ENCODE results near the gene PRKCE.

PRKCE gene

GRCh38 chr2:45786030-45786835 is 134.8 kb downstream of the PRKCE start:
- no peak for DNase-seq

DNA sequence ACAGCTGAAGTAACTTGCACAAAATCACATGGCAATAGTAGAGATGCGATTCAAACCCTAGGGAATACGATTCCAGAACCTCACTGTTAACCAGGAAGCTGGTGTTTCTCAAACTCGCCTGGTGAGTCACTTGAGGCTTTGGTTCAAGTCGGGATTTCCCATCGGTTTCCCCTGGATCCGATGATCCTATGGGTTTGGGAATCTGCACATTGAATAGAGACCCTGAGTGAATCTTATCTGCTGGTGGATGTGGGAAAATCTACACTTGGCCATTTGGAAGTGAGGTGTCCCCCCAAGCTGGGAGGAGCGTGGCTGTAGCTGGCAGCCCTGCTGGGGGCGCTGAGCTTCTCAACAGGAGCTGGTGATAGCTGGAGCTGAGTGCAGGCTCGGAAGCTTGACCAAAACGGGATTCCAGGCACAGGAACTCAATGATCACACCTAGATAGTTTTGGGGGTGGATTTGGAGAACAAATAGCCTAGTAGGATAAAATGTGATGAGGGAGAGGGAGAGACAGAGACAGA is 135.4 kb downstream of the PRKCE start:
- no peak for DNase-seq

DNA sequence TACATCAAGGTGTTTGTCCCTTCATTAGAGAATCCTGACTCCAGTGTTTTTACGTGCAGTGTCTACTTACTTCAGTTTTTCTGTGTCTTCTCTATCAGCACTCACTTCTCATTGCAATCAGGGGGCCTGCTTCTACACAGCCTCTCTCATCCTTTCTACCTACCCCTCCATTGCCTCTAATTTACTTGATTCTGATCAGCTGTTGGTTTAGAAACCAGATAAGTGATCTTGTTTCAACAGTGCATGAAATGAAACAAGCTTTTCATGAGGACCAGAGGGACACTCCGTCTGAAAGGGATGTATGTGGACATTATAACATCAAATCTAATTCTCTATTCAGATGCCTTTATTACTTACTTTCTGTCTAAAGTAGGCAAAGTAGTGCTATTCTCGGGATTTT is 136.9 kb downstream of the PRKCE start:
- DNase-seq, result no peak

DNA sequence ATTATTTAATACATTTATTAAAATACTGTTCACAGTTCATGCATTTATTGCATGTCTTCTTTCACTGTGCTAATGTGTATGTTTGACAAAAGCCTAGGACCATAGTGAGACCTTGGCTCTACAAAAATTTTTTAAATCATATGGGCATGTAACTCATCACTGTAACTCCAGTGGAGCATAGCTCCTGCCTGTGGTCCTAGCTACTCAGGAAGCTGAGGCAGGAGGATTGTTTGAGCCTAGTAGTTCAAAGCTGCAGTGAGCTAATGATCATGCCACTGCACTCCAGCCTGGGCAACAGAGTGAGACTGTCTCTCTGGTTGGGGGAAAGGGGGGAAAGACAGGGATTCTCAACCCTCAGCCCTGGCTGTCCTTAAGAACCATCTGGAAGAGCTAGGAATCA is 137.8 kb downstream of the PRKCE start:
- no peak for DNase-seq

DNA sequence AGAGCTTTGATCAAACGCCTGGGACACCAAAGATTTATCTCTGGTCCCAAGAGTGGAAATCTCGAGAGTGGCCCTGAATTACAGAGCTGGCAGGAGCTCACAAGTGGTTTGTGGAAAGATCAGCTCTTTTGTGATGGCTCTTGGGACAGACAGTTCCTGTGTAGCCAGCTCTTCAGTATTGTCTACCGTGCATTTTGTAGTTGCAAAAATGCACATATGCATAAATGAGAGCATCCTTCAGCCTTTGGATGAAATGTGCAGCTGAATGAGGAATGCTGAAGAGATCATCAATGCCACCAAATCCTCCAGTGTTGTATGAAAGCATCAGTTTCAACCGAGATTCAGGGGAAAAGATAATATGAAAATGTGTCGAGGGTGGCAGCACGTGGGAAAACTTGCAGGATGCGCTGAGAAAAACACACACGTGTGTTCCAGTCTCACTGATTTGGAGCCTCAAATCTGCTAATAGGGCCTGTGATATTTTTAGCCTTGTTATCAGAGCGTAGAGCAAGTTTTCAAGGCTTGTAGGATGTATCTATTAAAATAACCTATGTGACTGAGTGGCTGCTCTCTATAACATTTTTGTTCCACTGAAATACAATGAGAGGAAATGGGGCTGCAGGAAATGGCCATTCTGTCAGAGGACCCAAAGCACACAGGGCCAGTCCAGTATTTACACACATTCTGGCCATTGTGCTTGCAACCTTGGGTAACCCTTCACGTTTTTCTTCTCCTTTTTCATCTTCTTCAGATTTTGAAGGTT is 138.7 kb downstream of the PRKCE start:
- no peak for DNase-seq

DNA sequence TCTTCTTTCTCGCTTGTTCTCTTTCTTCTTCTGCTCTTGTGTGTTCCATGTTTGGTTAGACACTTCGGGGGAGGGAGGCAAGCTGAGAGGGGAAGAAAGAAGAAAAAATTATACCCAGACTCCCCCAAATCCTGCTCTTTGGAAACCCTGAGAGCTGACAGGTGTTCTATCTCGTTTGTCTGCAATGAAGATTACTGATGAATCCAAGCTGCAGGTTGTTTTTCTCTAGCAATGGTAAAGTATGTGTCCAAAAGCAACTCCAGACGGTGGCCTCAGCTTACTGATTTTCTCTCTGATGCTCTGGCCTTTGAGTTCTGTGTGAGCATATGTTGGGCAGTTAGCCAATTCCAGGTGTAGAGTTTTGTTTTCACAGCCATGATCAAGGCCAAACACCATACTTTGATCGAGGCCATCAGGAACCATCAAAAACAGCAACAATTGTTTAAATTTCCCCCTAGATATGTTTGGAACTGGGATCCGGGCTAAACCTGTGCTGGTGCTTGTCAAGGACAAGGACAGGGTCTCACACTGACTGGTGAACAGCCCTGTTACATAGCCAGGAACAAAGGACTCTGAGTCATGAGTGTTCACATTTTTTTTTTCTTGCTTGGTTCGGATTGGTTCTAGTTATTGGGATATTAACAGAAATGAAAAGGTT is 142.0 kb downstream of the PRKCE start:
- no peak for DNase-seq

DNA sequence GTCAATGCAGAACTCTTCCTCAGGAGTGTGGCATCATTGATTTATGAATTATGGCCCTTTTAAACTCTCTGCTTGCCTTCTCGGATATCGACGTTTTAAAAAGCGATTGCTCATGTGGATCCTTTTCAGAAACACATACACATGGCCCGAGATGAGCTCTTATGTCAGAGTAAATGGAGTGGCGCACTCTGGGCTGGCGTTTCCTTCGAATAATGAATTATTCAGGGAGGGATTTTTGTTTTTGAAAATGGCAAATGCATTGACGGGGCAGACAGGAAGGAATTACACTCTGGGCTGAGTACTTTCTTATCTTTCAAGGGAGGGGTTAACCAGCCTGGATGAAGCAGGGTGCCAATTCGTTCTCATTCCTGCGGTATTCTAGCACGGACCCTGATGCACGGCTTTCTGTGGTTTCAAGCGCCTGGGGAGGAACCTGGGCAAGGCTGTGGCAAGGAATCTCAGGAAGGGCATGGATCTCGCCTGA is 142.7 kb downstream of the PRKCE start:
- DNase-seq, result no peak

GRCh38 chr2:45796500-45796899 is 145.0 kb downstream of the PRKCE start:
- no peak for DNase-seq

GRCh38 chr2:45797451-45798230 is 146.2 kb downstream of the PRKCE start:
- no peak for DNase-seq

DNA sequence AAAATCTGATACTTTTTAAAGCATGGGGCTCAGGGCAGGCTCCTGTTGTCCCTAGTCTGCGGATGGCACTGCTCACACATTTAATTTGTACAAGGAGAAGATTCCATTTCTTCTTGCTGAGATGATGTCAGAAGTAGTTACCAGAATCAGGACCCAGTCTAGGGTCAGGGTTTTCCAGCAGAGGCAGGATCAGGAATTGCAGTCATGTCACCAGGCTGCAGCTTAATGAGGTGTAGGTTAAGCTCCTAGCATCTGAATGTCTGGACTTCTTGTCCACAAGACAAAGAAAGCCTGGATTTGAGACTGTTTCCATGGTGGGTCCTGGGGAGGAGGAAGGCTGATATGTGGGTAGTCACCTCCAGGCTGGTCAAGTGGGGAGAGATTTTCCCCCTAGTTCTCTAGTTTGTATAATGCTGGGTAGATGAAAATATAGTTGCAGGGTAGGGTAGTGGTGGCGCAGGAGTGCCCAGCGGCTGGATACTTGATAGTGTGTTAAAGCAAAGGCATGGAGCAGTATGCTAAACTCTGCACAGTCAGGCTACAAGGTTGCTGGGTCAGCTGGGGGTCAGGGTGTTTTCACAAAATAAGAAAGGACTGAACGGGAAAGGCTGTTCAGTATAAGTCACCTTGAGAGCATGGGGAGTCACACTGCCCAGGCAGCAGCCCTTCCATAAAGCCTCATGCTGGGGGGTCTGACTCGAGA is 148.4 kb downstream of the PRKCE start:
- no peak for DNase-seq

GRCh38 chr2:45802499-45803138 is 151.1 kb downstream of the PRKCE start:
- no peak for DNase-seq

DNA sequence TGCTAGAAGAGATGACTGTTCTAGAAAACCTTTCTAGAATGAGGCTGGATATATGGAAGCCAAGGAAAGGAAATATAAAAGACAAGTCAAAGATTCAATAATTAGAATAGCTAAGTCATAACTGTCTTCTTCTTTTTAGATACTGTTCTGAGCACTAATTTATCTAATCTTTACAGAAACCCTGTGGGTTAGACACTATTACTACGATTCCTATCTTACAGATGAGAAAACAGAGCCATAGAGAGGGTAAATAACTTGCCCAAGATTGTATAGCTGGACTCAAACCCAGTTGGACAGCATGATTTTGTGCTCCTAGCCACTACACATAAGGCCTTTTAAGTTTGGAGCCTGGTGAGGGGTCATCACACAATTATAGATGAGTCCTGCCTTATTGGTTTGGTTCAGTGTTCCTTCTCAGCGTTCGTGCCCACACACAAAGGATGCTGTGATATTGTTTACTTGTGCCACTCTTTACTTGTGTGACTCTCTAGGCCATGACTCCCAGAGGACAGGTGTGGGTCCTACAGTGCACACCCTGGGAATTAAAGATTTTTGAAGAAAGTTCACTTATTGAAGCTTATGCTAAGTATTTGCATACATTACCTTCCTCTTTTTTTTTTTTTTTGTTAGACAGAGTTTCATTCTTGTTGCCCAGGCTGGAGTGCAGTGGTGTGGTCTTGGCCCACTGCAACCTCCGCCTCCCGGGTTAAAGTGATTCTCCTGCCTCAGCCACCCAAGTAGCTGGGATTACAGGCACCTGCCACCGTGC is 153.7 kb downstream of the PRKCE start:
- no peak for DNase-seq

- no peak for DNase-seq
Measured at GRCh38 chr2:45806563-45807358, 155.3 kb downstream of the PRKCE start.

- DNase-seq, result no peak
Measured at GRCh38 chr2:45808294-45808800, 156.9 kb downstream of the PRKCE start.

- no peak for DNase-seq
Measured at GRCh38 chr2:45809205-45809604, 157.7 kb downstream of the PRKCE start.

GRCh38 chr2:45812011-45812500 is 160.6 kb downstream of the PRKCE start:
- no peak for DNase-seq

DNA sequence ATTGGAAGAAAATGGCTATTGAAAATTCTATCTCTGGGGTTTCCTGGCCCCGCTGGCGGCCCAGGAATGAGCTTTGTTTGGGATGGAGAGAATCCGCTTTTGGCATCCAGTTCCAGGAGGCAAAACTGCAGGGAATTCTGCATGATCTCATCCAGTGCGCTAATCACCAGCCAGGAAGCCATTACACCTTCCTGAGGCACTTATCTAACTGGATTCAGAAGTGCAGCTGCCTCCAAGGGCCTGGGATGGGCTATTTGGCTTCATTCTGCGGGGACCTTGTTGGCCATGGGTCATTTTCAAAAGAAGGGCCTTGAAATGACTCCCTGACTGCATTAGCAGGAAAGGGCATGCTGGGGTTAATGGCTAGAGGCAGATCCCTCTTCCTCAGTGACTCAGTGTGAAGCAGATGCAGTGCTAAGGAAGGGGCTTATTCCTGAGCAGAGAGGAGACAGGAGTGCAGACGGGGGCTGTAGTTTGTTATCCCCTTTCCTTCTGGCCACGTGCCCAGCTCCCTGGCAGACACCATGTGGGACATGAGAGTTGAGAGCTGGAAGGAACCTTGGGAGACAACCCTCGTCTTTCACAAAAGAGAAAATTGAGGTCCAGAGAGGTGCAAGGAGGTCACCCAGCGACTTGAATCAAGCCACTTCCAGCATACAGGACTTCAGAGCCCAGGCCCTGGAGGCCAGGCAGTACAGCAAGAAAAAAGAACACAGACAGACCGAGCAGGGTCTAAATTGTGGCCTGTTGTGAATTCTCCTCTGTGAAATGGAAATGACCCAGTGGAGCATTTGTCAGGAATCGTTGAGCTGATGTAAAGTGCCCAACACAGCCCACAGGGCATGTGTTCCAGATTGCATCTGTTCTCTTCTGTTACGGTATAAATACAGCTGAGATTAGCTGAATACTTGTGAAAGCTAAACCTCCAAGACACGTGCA is 161.8 kb downstream of the PRKCE start:
- DNase-seq, result no peak

GRCh38 chr2:45814488-45814887 is 163.0 kb downstream of the PRKCE start:
- DNase-seq, result no peak

All from NCI-H1930 (cell line).